Kidney (tissue), 14 donors: ENCODE measurements around the gene ESYT2. TPM values are rescaled to one million over a fixed set of nuclear protein-coding genes. Genes with fewer than 3 reads are reported as not detected.

Source experiments
- DNase-seq, 5 donors: peaks; one replicate each; pipeline ENCODE4 v3.0.0-alpha.2; 2013 to 2020
- FAIRE-seq: peaks from 2 replicates; lab custom pipeline; 2012; peaks lifted over from hg19 to GRCh38; lab: Jason Lieb, UNC
- H3K27ac ChIP-seq, 2 donors: one replicate each; pipeline ENCODE4 v1.7.0; 2013; ENCODE audit warnings: low read depth in 2 of 2, low read length in 2 of 2, inconsistent platforms in 1 of 2
- H3K27me3 ChIP-seq: one replicate; pipeline ENCODE4 v1.7.1; 2013; ENCODE audit warnings: low read length, inconsistent platforms; ENCODE audit not compliant: control insufficient read depth, insufficient read depth
- H3K36me3 ChIP-seq, 3 donors: one replicate each; pipeline versions ENCODE4 v1.7.0 to v1.7.1; 2013; ENCODE audit warnings: low read length in 3 of 3, control low read depth in 1 of 3, inconsistent platforms in 1 of 3; ENCODE audit not compliant: insufficient read depth in 3 of 3, control insufficient read depth in 2 of 3
- H3K4me1 ChIP-seq, 3 donors: one replicate each; pipeline versions ENCODE4 v1.7.0 to v1.7.1; 2013; ENCODE audit warnings: low read length in 3 of 3, inconsistent platforms in 1 of 3, low read depth in 1 of 3; ENCODE audit not compliant: control insufficient read depth in 2 of 3, insufficient read depth in 2 of 3
- H3K4me3 ChIP-seq, 3 donors: one replicate each; pipeline versions ENCODE4 v1.7.0 to v1.8.1; 2013; ENCODE audit warnings: low read length in 3 of 3, control low read depth in 1 of 3, inconsistent platforms in 1 of 3
- H3K9ac ChIP-seq, 3 donors: one replicate each; pipeline versions ENCODE4 v1.7.0 to v1.7.1; 2013; ENCODE audit warnings: low read length in 3 of 3, control low read depth in 1 of 3, inconsistent platforms in 1 of 3
- H3K9me3 ChIP-seq, 3 donors: one replicate each; pipeline versions ENCODE4 v1.7.0 to v1.7.1; 2013; ENCODE audit warnings: low read length in 3 of 3, control low read depth in 1 of 3, inconsistent platforms in 1 of 3; ENCODE audit not compliant: control insufficient read depth in 2 of 3, insufficient read depth in 1 of 3
- CTCF ChIP-seq: IDR thresholded peaks from 3 replicates; pipeline ENCODE4 v1.5.1; 2012; ENCODE audit warnings: mild to moderate bottlenecking, moderate library complexity, borderline replicate concordance; ENCODE audit not compliant: insufficient read depth; ENCODE audit errors: extremely low read depth
- intact Hi-C: fragments of 100-400 bp; cut with DNase I; formaldehyde crosslinking; loops from one replicate; pipeline ENCODE4 v1.11.1; 2022
- polyA plus RNA-seq: library from polyadenylated mRNA; stranded (reverse); fragments of 350-450 nt; fragmentation: Illumina TruSeq; extraction: RNeasy Lipid Tissue Mini Kit (QIAGEN cat#74804); gene quantifications from one replicate; pipeline ENCODE4 v1.2.3, GENCODE V29; 2014; ENCODE audit warnings: low read depth, low replicate concordance; ENCODE audit not compliant: insufficient read depth
- total RNA-seq: library from RNA; stranded (reverse); fragmentation: NEBNext Ultra II Directional; extraction: Animal tissue kit (Norgen Biotek cat#: 25700); gene quantifications from one replicate; pipeline ENCODE4 v1.2.1, GENCODE V29; 2021
- donor health status: control.
- donor health status: control.
- donor health status: control.
- donor health status: control.
- donor health status: control.
- donor health status: DM: yes; HTN: yes; CAD: no.
- donor health status: Normal renal cell carcinoma (clear cell type).

Gene ESYT2
- total and polyA plus RNA-seq, 2 donors from 2014 or later = 19.4 to 95.8 TPM

- FAIRE-seq (no peak), DNase-seq (no peak)
- H3K4me1 ChIP-seq = no peaks in the 10 kb centered on the region
- intact Hi-C loops = no loop called here
- H3K27me3 ChIP-seq = no peaks in the 10 kb centered on the region
- no peaks in the 10 kb centered on the region for H3K9me3 ChIP-seq
- no peak overlapping the region for H3K27ac ChIP-seq
- H3K9ac ChIP-seq = no peak overlapping the region
- TF ChIP-seq CTCF = no peak
- H3K4me3 ChIP-seq = no peak overlapping the region
- peaks cover 0 to 2% (median 0%) of the 10 kb centered on the region in 3 donors for H3K36me3 ChIP-seq
These were observed 101.6 kb downstream of the ESYT2 start for GRCh38 chr7:158727690-158728089.

- Histone ChIP-seq H3K4me1 (no peaks in the 10 kb centered on the region), H3K9ac (no peak overlapping the region), H3K27ac (no peak overlapping the region), H3K4me3 (no peak overlapping the region), H3K27me3 (no peaks in the 10 kb centered on the region), H3K36me3 (peaks cover 0 to 2% (median 0%) of the 10 kb centered on the region in 3 donors), H3K9me3 (no peaks in the 10 kb centered on the region)
- no peak for DNase-seq
- TF ChIP-seq CTCF = no peak
- intact Hi-C loops = no loop called here
- FAIRE-seq = no peak
These were observed 103.0 kb downstream of the ESYT2 start for GRCh38 chr7:158726277-158726807.

- H3K9me3 ChIP-seq = no peaks in the 10 kb centered on the region
- H3K27ac ChIP-seq = no peak overlapping the region
- FAIRE-seq (no peak), DNase-seq (no peak)
- no peaks in the 10 kb centered on the region for H3K4me1 ChIP-seq
- no peaks in the 10 kb centered on the region for H3K27me3 ChIP-seq
- intact Hi-C loops = no loop called here
- H3K4me3 ChIP-seq = no peak overlapping the region
- TF ChIP-seq CTCF = no peak
- H3K9ac ChIP-seq = no peak overlapping the region
- peaks cover 0 to under 1% (median 0%) of the 10 kb centered on the region in 3 donors for H3K36me3 ChIP-seq
These were observed 103.9 kb downstream of the ESYT2 start for GRCh38 chr7:158725506-158725800.
